ENCODE measurements around the gene STYXL1. TPM values are rescaled to one million over a fixed set of nuclear protein-coding genes. Genes with fewer than 3 reads are reported as not detected.

Gene STYXL1
- polyA plus RNA-seq, 4 donors: 35.9 to 54.2 (median 44.4) TPM

DNA sequence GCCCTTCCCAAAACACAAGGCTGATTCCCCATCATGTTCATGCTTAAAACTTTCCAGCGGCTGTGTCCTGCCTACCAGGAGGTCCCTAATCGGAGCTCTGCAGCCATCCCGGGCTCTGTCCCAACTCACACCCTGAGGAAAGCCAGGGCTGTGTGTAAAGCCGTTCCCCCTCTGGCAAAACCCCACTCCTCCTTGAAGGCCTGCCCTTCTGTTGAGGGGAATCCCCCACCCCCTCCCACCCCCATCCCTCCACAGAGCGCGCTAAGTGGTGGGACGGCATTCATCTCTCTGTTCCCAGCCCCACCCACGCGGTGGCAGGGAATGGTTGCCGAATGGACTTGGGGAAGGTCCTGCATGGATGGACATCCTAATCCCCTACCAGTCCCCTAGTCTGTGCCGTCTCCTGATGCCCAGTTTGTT lies 52.7 kb downstream of the STYXL1 start:
- DNase-seq (ENCODE audit: low read depth in 4 of 4, low spot score in 2 of 4): no peak

DNA sequence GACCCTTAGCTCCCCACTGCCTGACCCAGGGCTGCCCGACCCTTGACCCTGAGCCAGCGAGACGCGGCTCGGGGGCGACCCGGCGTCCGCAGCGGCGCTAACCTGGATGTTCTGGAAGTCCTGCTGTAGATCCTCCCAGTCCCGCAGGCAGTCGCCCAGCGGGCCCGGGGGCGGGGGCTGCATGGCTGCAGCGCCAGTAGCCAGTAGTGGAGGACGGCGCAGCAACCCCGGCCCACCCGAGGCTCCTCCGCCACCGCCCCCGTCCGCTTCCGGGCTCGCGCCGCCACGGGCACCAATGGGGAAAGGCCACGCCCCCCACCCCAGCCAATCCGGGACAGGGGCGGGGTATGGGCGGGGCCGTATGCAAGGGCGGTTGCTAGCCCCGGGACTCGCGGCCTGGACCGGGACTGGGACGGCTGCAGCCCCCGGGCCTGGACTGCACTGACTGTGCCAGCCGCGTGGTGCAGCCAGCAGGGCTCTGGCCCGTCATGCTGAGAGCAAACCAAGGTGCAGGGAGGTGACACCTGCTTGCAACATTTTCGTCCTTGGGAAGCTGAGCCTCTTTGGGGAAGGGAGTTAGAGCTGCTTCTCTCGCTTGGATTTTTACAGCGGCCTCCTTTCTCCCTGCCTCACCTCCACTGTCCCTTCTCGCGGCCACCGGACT lies 53.3 kb downstream of the STYXL1 start, which contains the start of gene TMEM120A:
Gene TMEM120A, minus strand, starts transcription at position 208 of the 664 bp plus-strand sequence. Its CDS starts 25 bp downstream, at position 183.
- peak; percentile 67 to 89 (median 81) for DNase-seq (ENCODE audit: low read depth in 4 of 4, low spot score in 2 of 4)

DNA sequence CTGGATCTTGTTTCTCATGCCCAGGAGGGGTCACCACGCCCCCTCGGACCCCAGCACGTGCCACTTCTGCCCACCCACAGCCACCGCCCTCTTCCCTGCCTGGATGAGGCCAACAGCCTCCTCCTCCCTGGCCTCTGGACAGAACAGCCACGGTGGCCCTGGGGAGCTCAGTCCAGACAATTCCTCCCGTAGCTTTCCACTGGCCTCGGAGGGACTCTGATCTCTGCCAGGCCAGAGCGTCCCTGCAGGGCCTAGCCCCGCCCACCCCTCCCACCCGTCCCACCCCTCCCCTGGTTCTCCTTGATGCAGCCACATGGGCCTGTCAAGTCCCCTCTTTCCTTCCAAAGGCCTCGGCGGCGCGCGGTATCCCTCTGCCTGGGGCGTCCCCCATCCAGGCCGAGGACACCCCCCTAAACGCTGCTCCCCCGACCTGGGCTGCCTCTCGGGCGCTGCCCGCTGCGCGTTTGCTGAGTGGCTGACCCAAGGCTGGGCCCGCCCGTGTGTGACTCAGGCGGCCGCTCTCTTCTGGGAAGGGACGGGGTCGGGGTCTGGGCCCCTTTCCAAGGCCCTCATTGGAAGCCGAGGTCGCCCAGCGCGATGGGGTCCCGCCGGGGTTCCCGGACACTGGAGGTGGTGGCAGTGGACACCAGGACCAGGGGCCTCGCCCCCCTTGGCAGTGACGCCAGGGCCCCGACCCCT lies 54.0 kb downstream of the STYXL1 start:
- DNase-seq (ENCODE audit: low read depth in 4 of 4, low spot score in 2 of 4): peak in 1 of 4 donors; percentile 20

DNA sequence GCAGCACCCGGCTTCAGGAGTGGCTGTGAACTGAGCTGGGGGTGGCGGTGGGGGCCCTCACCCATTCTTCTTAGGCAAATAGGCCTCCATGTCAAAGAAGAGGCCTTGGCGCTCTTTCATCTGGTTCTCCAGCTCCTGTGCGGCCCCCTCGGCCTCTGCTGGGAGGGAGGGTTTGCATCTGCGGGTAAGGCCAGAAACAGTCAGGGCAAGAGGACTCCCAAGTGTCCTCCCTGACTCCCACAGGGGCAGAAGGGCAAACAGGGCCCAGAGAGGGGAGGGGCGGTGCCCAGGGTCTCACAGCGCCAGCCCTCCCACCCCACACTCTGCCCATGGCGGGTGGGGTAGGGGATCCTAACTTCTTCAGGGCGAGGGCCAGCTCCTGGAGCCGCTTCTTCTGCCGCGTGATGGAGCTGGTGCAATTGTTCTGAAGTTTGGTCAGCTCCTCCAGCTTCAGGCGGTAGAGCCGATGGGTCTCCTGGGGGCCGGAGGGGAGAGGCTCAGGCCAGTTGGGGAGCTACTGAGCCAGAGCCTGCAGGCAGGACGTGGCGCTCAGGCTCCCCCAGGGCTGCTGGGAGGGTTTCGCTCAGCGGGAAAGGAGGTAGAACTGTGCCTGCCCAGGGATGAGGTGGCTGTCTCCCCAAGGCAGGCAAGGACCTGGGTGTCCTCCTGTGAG lies 55.6 kb downstream of the STYXL1 start:
- no peak for DNase-seq (ENCODE audit: low read depth in 4 of 4, low spot score in 2 of 4)

- DNase-seq (ENCODE audit: low read depth in 4 of 4, low spot score in 2 of 4): no peak
These were observed 56.2 kb downstream of the STYXL1 start for GRCh38 chr7:75991531-75992082.

- DNase-seq (ENCODE audit: low read depth in 4 of 4, low spot score in 2 of 4): no peak
These were observed 58.1 kb downstream of the STYXL1 start for GRCh38 chr7:75989500-75990388.

DNA sequence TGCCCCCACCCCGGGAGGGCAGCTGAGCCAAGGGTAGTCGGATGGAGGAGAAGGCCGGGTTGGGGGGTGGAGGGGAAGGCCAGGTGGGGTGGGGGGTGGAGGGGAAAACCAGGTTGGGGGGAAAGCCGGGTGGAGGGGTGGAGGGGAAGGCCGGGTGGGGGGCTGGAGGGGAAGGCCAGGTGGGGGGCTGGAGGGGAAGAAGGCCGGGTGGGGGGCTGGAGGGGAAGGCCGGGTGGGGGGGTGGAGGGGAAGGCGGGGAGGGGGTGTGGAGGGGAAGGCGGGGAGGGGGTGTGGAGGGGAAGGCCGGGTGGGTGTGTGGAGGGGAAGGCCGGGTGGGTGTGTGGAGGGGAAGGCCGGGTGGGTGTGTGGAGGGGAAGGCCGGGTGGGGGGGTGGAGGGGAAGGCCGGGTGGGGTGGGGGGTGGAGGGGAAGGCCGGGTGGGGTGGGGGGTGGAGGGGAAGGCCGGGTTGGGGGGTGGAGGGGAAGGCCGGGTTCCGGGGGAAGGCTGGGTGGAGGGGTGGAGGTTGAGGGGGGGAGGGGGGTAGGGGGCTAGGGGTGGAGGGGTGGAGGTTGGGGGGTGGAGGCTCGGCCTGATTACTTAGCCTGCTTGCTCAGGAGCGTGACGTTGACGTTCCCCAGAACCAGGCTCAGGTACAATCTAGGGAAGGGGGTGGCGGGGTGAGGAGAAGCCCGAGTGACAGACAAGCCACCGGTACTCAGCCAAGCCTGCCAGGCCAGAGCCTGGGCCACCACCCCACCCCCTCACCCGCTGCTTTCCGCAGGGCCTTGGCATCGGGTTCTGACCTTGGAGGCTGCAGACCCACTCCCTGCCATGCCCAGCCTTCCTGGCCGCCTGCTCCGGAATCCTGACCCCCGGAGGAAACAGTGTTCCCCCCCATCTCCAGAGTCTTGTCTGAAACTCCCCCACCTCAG lies 59.0 kb downstream of the STYXL1 start:
- no peak for DNase-seq (ENCODE audit: low read depth in 4 of 4, low spot score in 2 of 4)

DNA sequence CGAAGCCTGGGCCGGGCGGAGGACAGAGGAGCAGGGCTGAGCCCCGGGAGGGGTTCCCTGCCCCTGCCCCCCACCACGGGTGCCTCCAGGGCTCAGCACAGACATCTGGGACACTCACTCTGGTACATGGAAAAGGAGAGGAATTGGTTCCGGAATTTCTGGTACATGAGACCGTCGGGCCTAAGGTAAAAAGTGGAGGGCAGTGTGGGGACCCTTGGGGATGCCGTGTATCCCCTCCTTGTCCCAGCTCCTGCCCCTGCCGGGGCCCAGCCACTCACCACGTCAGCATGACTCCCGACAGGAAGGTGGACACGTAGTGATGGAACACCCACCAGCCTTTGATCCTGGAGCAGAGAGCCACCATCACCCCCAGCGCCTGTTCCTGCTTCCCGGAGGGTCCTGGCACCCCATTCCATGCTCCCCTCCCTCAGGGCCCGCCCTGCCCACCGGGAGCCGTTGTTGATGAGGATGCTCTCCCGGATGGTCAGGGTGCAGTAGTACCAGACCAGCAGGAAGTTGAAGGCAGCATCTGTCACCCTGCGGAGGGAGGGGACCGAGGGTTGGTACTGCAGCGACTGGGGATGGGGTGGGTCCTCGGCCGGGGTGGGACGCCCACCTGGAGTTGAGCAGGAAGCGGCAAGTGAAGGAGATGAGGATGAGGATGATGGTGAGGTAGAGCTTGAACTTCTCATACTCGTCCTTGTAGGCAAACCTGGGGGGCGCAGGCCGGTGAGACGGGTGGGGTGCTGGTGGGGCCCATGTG lies 59.8 kb downstream of the STYXL1 start:
- no peak for DNase-seq (ENCODE audit: low read depth in 4 of 4, low spot score in 2 of 4)

DNA sequence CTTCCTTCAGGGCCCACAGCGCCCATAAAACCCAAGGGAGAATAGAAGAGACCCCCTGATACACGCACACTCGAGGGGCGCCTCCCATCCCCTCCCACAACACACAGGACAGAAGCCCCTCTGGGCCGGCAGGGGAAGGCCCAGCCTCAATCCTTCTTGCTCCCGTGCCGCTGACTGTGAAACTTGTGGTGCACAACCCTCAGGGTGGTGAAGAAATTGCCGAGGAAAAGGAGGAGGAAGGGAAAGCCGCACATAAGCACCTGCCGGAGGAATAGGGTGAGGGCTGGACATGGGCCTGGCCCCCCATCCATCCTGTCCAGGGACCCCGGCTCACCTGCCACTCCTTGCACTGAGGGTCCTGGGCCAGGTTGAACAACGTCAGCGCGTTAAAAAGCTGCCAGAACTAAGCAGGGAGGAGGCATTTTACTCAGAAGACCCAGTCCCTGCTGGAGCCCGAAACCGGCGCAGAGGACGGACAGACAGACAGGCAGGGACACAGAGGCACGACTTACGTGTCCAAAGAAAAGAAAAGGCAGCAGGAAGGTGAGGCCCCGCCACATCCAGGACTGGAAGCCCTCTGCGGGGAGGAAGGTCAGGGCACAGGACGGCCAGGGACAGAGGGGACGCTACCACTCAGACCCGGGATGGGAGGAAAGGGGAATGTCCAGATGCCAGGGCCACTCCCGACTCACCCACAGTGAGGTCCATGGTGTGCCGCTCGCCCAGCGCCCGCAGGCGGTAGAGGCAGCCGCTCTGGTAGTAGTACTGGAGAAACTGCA lies 60.6 kb downstream of the STYXL1 start:
- DNase-seq (ENCODE audit: low read depth in 4 of 4, low spot score in 2 of 4): no peak

DNA sequence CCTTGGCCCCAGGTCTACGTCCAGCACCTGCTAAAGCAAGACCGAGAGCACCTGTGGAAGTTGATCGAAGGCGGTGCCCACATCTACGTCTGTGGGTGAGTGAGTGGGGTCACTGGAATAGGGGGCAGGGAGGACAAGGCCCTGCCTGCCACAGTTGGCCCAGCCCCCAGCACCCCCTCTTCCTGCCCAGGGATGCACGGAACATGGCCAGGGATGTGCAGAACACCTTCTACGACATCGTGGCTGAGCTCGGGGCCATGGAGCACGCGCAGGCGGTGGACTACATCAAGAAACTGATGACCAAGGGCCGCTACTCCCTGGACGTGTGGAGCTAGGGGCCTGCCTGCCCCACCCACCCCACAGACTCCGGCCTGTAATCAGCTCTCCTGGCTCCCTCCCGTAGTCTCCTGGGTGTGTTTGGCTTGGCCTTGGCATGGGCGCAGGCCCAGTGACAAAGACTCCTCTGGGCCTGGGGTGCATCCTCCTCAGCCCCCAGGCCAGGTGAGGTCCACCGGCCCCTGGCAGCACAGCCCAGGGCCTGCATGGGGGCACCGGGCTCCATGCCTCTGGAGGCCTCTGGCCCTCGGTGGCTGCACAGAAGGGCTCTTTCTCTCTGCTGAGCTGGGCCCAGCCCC lies 61.5 kb downstream of the STYXL1 start:
- DNase-seq (ENCODE audit: low read depth in 4 of 4, low spot score in 2 of 4): no peak

DNA sequence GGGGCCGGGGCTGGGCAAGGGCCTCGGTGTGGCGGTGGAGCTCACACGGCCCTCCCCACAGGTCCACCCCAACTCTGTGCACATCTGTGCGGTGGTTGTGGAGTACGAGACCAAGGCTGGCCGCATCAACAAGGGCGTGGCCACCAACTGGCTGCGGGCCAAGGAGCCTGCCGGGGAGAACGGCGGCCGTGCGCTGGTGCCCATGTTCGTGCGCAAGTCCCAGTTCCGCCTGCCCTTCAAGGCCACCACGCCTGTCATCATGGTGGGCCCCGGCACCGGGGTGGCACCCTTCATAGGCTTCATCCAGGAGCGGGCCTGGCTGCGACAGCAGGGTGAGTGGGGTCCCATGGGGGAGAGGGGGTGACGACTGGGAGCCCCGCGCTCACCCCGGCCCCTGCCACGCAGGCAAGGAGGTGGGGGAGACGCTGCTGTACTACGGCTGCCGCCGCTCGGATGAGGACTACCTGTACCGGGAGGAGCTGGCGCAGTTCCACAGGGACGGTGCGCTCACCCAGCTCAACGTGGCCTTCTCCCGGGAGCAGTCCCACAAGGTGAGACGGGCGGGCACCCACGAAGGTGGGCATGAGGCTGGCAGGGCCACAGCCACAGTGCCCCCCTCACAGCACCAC lies 62.2 kb downstream of the STYXL1 start:
- DNase-seq (ENCODE audit: low read depth in 4 of 4, low spot score in 2 of 4): no peak

DNA sequence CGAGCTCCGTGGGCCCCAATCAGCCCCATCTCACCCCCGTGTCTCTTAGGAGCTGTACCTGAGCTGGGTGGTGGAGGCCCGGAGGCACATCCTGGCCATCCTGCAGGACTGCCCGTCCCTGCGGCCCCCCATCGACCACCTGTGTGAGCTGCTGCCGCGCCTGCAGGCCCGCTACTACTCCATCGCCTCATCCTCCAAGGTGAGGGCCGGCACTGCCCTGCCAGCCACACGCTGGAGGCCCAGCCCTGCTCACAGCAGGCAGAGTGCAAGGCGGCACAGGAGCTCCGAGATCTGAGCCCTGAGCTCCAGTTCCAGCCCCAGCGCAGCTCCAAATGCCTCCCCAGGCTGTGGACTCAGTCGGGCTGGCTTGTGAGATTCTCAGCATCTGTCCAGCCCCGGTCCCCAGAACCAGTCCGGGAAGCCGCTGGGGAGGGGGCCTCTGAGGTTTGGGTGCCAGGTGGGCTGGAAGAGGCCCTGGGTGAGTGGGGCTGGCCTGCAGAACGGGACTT lies 62.7 kb downstream of the STYXL1 start:
- no peak for DNase-seq (ENCODE audit: low read depth in 4 of 4, low spot score in 2 of 4)

GRCh38 chr7:75984130-75985008 lies 63.4 kb downstream of the STYXL1 start:
- no peak for DNase-seq (ENCODE audit: low read depth in 4 of 4, low spot score in 2 of 4)

DNA sequence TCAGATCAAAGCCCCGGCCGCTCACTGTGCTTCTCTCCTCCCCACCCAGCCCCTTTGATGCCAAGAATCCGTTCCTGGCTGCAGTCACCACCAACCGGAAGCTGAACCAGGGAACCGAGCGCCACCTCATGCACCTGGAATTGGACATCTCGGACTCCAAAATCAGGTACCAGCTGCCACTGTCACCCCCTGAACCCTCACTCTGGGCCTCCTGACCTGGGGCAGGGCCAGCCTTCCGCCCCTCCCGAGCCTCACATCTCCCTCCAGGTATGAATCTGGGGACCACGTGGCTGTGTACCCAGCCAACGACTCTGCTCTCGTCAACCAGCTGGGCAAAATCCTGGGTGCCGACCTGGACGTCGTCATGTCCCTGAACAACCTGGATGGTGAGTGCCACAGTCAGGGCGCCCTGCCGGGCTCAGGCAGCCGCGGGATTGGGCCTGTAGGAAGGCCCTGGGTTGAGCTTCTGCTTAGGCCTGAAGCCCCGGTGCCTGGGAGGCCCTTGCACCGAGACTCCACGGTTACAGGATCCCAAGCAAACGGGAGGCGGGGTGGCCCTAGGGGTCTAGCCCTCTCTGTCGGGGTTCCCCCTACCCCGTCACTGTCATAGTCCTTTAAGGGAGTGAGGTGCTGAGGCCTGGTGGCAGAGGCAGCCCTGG lies 64.2 kb downstream of the STYXL1 start:
- no peak for DNase-seq (ENCODE audit: low read depth in 4 of 4, low spot score in 2 of 4)

Measured in left renal cortex interstitium (tissue), 4 donors.